IPS DF 4.7 (cell line): ENCODE results near the gene MCHR1.

ENCODE experiments used
- DNase-seq: peaks from one replicate; pipeline ENCODE4 v3.0.0-alpha.2; 2013; ENCODE audit warnings: low spot score; ENCODE audit errors: extremely low read depth

The MCHR1 gene

GRCh38 chr22:40723396-40723933, 44.2 kb downstream of the MCHR1 start:
- DNase-seq: no peak

GRCh38 chr22:40726514-40726913, 47.2 kb downstream of the MCHR1 start:
- DNase-seq: no peak

GRCh38 chr22:40727070-40727963, 48.0 kb downstream of the MCHR1 start:
- DNase-seq: no peak

GRCh38 chr22:40727964-40728615, 48.8 kb downstream of the MCHR1 start:
- DNase-seq: no peak

- no peak for DNase-seq
These were observed 49.5 kb downstream of the MCHR1 start for GRCh38 chr22:40728731-40729189.

GRCh38 chr22:40729284-40729683, 50.0 kb downstream of the MCHR1 start:
- no peak for DNase-seq
